ENCODE data around the gene KIF9. TPM values are rescaled to one million over a fixed set of nuclear protein-coding genes. Genes with fewer than 3 reads are reported as not detected.
"Not testable (repeated sequence)": the region's sequence is repeated elsewhere in the genome, so short reads cannot be mapped to it uniquely, and the experiment has no call there.

KIF9 gene
- total RNA-seq, 2 experiments from 2014 or later, result 4.5 to 4.9 TPM

DNA sequence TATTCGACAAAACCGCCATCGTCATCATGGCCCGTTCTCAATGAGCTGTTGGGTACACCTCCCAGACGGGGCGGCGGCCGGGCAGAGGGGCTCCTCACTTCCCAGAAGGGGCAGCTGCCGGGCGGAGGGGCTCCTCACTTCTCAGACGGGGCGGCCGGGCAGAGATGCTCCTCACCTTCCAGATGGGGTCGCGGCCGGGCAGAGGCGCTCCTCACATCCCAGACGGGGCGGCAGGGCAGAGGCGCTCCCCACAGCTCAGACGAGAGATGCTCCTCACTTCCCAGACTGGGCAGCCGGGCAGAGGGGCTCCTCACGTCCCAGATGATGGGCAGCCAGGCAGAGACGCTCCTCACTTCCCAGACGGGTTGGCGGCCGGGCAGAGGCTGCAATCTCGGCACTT lies 26.6 kb upstream of the KIF9 start:
- H3K4me3 Mint-ChIP-seq; H3K27ac Mint-ChIP-seq; H3K9me3 Mint-ChIP-seq; DNase-seq; intact Hi-C loops (cut with micrococcal nuclease); H3K27me3 Mint-ChIP-seq (ENCODE audit: low read depth): not testable (repeated sequence)
- CTCF ChIA-PET, result interaction anchor here (0.6 kb wide), 2 partner anchors 35 to 86 kb away, joined by 3 to 4 read pairs; no protein-coding TSS in a partner anchor
- Mint-ChIP-seq H3K4me1 (ENCODE audit: low read depth) (peaks cover 17% of the 10 kb centered on the region), H3K36me3 (ENCODE audit: low read depth) (peaks cover 20% of the 10 kb centered on the region)

- peaks cover 37% of the 10 kb centered on the region for H3K36me3 Mint-ChIP-seq (ENCODE audit: low read depth)
Measured at GRCh38 chr3:47306022-47306421, 23.4 kb upstream of the KIF9 start.

GRCh38 chr3:47301456-47301855 lies 18.9 kb upstream of the KIF9 start:
- Mint-ChIP-seq H3K27ac (no peak overlapping the region), H3K4me3 (no peak overlapping the region), H3K9me3 (no peaks in the 10 kb centered on the region), H3K27me3 (ENCODE audit: low read depth) (no peaks in the 10 kb centered on the region), H3K36me3 (ENCODE audit: low read depth) (peaks cover 31% of the 10 kb centered on the region), H3K4me1 (ENCODE audit: low read depth) (peaks cover 21% of the 10 kb centered on the region)
- intact Hi-C loops (cut with micrococcal nuclease), result no loop called here
- CTCF ChIA-PET, result no interaction called here
- no peak for DNase-seq

More at GRCh38 chr3:47306022-47306421, 23.4 kb upstream of the KIF9 start:
- no peaks in the 10 kb centered on the region for H3K27me3 Mint-ChIP-seq (ENCODE audit: low read depth)
- H3K27ac Mint-ChIP-seq, result no peak overlapping the region
- peaks cover 11% of the 10 kb centered on the region for H3K4me1 Mint-ChIP-seq (ENCODE audit: low read depth)
- CTCF ChIA-PET, result interaction anchor here (0.7 kb wide), 1 partner anchor 17 kb away, joined by 3 read pairs; no protein-coding TSS in a partner anchor
- no peak for DNase-seq
- intact Hi-C loops (cut with micrococcal nuclease), result no loop called here
- H3K4me3 Mint-ChIP-seq, result no peak overlapping the region
- H3K9me3 Mint-ChIP-seq, result no peaks in the 10 kb centered on the region

DNA sequence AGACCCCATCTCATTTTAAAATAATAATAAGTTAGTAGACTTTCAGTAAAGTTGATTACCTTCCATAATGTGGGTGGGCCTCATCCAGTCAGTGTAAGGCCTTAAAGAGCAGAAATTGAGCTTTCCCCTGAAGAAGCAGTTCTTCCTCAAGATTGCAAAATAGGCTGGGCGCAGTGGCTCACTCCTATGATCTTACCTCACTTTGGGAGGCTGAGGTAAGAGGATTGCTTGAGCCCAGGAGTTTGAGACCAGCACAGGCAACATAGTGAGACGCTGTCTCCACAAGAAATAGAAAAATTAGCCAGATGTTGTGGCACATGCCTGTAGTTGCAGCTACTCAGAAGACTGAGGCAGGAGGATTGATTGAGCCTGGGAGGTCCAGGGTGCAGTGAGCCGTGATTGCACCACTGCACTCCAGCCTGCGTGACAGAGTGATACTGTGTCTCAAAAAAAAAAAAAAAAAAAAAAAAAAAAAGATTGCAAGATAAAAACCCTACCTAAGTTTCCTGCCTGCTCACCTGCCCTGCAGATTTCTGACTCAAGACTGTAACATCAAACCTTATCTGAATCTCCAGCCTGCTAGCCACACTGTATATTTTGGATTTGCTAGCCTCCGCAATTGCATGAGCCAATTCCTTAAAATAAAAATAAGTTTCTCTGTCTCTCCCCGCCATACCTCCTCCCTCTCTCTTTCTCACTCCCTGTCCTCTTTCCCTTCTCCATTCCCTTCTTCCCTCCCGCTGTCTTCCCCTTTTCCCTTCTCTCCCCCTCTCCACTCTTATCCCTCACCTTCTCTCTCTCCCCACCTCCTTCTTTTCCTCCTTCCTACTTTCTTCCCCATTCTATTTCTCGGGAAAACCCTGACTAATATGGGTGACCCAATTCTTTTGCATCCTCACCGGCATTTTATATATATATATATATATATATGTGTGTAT lies 17.1 kb upstream of the KIF9 start:
- DNase-seq, result no peak
- Mint-ChIP-seq H3K27ac (no peak overlapping the region), H3K4me3 (no peak overlapping the region), H3K36me3 (ENCODE audit: low read depth) (peaks cover 29% of the 10 kb centered on the region), H3K27me3 (ENCODE audit: low read depth) (no peaks in the 10 kb centered on the region), H3K9me3 (no peaks in the 10 kb centered on the region), H3K4me1 (ENCODE audit: low read depth) (peaks cover 29% of the 10 kb centered on the region)
- CTCF ChIA-PET, result no interaction called here
- intact Hi-C loops (cut with micrococcal nuclease), result no loop called here

DNA sequence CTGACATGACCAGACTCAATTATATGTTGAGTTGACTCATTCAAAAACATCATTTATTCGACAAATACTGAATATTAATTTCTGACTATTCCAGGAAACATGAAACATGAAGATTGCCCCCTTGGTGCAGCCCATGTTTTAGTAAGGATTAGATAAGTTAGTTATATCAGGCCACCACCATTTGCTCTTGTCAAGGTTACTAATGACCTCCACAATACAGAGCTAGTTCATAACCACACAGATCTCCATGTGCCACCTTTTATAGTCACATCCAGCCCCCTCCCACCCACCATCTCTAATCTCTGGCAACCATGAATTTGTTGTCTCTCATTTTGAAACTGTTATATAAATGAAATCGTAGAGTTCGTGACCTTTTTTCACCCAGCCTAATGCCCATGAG lies 15.8 kb upstream of the KIF9 start:
- no peaks in the 10 kb centered on the region for H3K27me3 Mint-ChIP-seq (ENCODE audit: low read depth)
- peaks cover 30% of the 10 kb centered on the region for H3K4me1 Mint-ChIP-seq (ENCODE audit: low read depth)
- no peak overlapping the region for H3K27ac Mint-ChIP-seq
- CTCF ChIA-PET, result no interaction called here
- intact Hi-C loops (cut with micrococcal nuclease), result no loop called here
- no peak overlapping the region for H3K4me3 Mint-ChIP-seq
- no peak for DNase-seq
- no peaks in the 10 kb centered on the region for H3K9me3 Mint-ChIP-seq
- H3K36me3 Mint-ChIP-seq (ENCODE audit: low read depth), result peaks cover 29% of the 10 kb centered on the region

DNA sequence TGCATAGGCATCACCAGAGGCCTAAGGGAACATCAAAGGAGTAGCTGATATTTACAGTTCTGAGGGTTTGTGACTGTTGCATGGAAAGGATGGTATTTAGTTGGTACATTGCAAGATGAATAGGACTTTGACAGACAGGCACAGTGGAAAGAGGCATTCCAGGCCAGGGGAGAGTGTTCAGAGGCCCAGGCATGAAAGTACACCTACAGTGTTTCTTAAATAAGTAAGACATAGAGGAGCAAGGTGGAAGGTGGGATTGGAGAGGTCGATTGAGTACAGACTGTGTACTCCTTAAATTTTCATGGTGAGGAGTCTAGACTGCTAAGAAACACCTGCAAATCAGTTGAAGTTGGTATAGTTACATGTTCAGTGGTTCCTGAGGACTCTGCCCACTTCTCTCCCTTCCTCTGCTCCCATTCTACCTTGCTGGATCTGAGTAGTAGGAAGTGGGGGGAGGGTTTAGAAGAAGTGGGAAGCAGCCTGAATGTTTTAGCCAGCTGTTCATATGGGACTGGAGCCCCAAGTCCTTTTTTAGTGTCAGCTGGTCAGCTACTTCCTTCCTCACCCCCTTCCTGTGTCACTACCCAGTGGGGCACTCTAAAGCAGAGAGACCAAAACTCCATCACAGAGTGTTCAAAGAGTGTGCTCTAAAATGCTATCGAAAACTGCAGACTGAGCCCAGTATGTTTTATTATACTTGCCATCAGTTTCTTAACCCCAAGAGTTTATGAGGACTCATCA lies 14.1 kb upstream of the KIF9 start:
- peaks cover 28% of the 10 kb centered on the region for H3K4me1 Mint-ChIP-seq (ENCODE audit: low read depth)
- H3K9me3 Mint-ChIP-seq, result no peaks in the 10 kb centered on the region
- no peaks in the 10 kb centered on the region for H3K27me3 Mint-ChIP-seq (ENCODE audit: low read depth)
- intact Hi-C loops (cut with micrococcal nuclease), result no loop called here
- no peak for DNase-seq
- no peak overlapping the region for H3K27ac Mint-ChIP-seq
- H3K4me3 Mint-ChIP-seq, result no peak overlapping the region
- H3K36me3 Mint-ChIP-seq (ENCODE audit: low read depth), result peaks cover 14% of the 10 kb centered on the region
- CTCF ChIA-PET, result no interaction called here

- H3K9me3 Mint-ChIP-seq, result no peaks in the 10 kb centered on the region
- intact Hi-C loops (cut with micrococcal nuclease), result no loop called here
- peaks cover 28% of the 10 kb centered on the region for H3K4me1 Mint-ChIP-seq (ENCODE audit: low read depth)
- no peak overlapping the region for H3K27ac Mint-ChIP-seq
- no peak overlapping the region for H3K4me3 Mint-ChIP-seq
- DNase-seq, result no peak
- CTCF ChIA-PET, result no interaction called here
- H3K27me3 Mint-ChIP-seq (ENCODE audit: low read depth), result no peaks in the 10 kb centered on the region
- peaks cover 13% of the 10 kb centered on the region for H3K36me3 Mint-ChIP-seq (ENCODE audit: low read depth)
Measured at GRCh38 chr3:47295976-47296375, 13.4 kb upstream of the KIF9 start.

- no peaks in the 10 kb centered on the region for H3K9me3 Mint-ChIP-seq
Measured at GRCh38 chr3:47295322-47295721, 12.7 kb upstream of the KIF9 start.

GRCh38 chr3:47294392-47294791 lies 11.8 kb upstream of the KIF9 start:
- intact Hi-C loops (cut with micrococcal nuclease), result no loop called here
- Mint-ChIP-seq H3K36me3 (ENCODE audit: low read depth) (peaks cover 22% of the 10 kb centered on the region), H3K4me1 (ENCODE audit: low read depth) (peaks cover 28% of the 10 kb centered on the region), H3K4me3 (no peak overlapping the region), H3K27ac (no peak overlapping the region), H3K9me3 (no peaks in the 10 kb centered on the region), H3K27me3 (ENCODE audit: low read depth) (no peaks in the 10 kb centered on the region)
- CTCF ChIA-PET, result interaction anchor here (0.7 to 1.0 kb wide), 2 partner anchors 28 to 106 kb away, joined by 3 to 8 read pairs; no protein-coding TSS in a partner anchor
- no peak for DNase-seq

More at GRCh38 chr3:47295322-47295721, 12.7 kb upstream of the KIF9 start:
- intact Hi-C loops (cut with micrococcal nuclease), result no loop called here
- no peak overlapping the region for H3K4me3 Mint-ChIP-seq
- CTCF ChIA-PET, result interaction anchor here (0.6 kb wide), 1 partner anchor 163 kb away, joined by 3 read pairs; no protein-coding TSS in a partner anchor
- DNase-seq, result no peak
- H3K27me3 Mint-ChIP-seq (ENCODE audit: low read depth), result no peaks in the 10 kb centered on the region
- no peak overlapping the region for H3K27ac Mint-ChIP-seq
- H3K36me3 Mint-ChIP-seq (ENCODE audit: low read depth), result peaks cover 19% of the 10 kb centered on the region
- peaks cover 28% of the 10 kb centered on the region for H3K4me1 Mint-ChIP-seq (ENCODE audit: low read depth)

DNA sequence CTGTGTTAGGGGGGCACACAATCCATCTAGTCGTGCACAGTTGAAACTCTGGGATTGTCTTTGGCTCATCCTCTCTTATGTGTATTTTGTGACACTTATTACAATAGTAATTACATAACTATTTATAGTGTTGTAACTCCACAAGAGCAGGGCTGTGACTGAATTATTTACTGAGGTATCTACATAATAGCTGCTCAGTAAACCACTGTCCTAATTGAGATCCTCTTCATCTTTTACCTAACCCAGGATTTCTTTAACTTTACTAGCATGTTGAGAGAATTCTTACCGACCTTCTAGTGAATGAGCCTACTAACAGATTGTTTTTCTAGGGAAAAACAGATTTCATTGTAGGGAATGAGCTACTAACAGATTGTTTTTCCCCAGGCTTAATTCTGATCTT lies 11.2 kb upstream of the KIF9 start:
- Mint-ChIP-seq H3K36me3 (ENCODE audit: low read depth) (peaks cover 23% of the 10 kb centered on the region), H3K27me3 (ENCODE audit: low read depth) (no peaks in the 10 kb centered on the region), H3K4me1 (ENCODE audit: low read depth) (peaks cover 29% of the 10 kb centered on the region), H3K27ac (no peak overlapping the region), H3K9me3 (no peaks in the 10 kb centered on the region), H3K4me3 (no peak overlapping the region)
- no peak for DNase-seq
- CTCF ChIA-PET, result interaction anchor here (0.6 to 1.0 kb wide), 3 partner anchors 27 to 105 kb away, joined by 3 to 8 read pairs (median 3); no protein-coding TSS in a partner anchor
- intact Hi-C loops (cut with micrococcal nuclease), result no loop called here

GRCh38 chr3:47291754-47292420 lies 9.3 kb upstream of the KIF9 start:
- H3K9me3 Mint-ChIP-seq; H3K27me3 Mint-ChIP-seq (ENCODE audit: low read depth); H3K4me3 Mint-ChIP-seq; intact Hi-C loops (cut with micrococcal nuclease); H3K27ac Mint-ChIP-seq; DNase-seq: not testable (repeated sequence)
- Mint-ChIP-seq H3K36me3 (ENCODE audit: low read depth) (peaks cover 23% of the 10 kb centered on the region), H3K4me1 (ENCODE audit: low read depth) (peaks cover 29% of the 10 kb centered on the region)
- CTCF ChIA-PET, result interaction anchor here (1.1 kb wide), 1 partner anchor 8 kb away, joined by 4 read pairs; no protein-coding TSS in a partner anchor

Measured in activated naive CD4-positive, alpha-beta T cell treated with anti-CD3 and anti-CD28 coated beads for 36 hours (primary cell).